HepG2 (cell line): ENCODE data around the gene MAEA. TPM values are rescaled to one million over a fixed set of nuclear protein-coding genes. Genes with fewer than 3 reads are reported as not detected.
A peak's percentile ranks its signal among the peaks of the same experiment; 100 is the strongest.

Experiments used
- ELF4 ChIP-seq: sonication (generic); formaldehyde crosslinking; IDR thresholded peaks from 2 replicates; pipeline ENCODE4 v1.5.0; 2020; ENCODE audit warnings: missing genetic modification reagents, mild to moderate bottlenecking, moderate library complexity, borderline replicate concordance
- EP300 ChIP-seq, 3 experiments: sonication (generic) in 1 of 3; formaldehyde crosslinking in 1 of 3; IDR thresholded peaks; 2 replicates each; pipeline versions ENCODE4 v1.5.1 to v1.6.1; 2011 to 2020; ENCODE audit warnings: low read depth in 2 of 3, low read length in 2 of 3, borderline replicate concordance in 1 of 3, improper control_type of control experiment in 1 of 3, mild to moderate bottlenecking in 1 of 3, missing genetic modification reagents in 1 of 3, moderate library complexity in 1 of 3
- FOSL2 ChIP-seq: sonication (generic); formaldehyde crosslinking; IDR thresholded peaks from 2 replicates; pipeline ENCODE4 v1.4.0; 2020; ENCODE audit warnings: missing genetic modification reagents
- FUBP1 ChIP-seq: sonication (generic); formaldehyde crosslinking; IDR thresholded peaks from 2 replicates; pipeline ENCODE4 v1.5.1; 2020; ENCODE audit warnings: missing genetic modification reagents, mild to moderate bottlenecking, borderline replicate concordance
- HOMEZ ChIP-seq: IDR thresholded peaks from 2 replicates; pipeline ENCODE4 v1.6.1; 2016; ENCODE audit warnings: low read depth
- MIER2 ChIP-seq: IDR thresholded peaks from 2 replicates; pipeline ENCODE4 v1.6.1; 2016; ENCODE audit warnings: missing biosample characterization, missing genetic modification reagents
- MXD1 ChIP-seq: sonication (generic); formaldehyde crosslinking; IDR thresholded peaks from 2 replicates; pipeline ENCODE4 v1.4.0; 2020; ENCODE audit warnings: mild to moderate bottlenecking, missing genetic modification reagents
- NFYB ChIP-seq: sonication (generic); formaldehyde crosslinking; IDR thresholded peaks from 2 replicates; pipeline ENCODE4 v1.4.0; 2020; ENCODE audit warnings: missing genetic modification reagents
- RBM39 ChIP-seq: fragments of 200-400 bp; formaldehyde crosslinking; IDR thresholded peaks from one replicate; pipeline ENCODE4 v1.6.1; 2018; ENCODE audit warnings: antibody characterized with exemption, mild to moderate bottlenecking, low read depth, low read length; ENCODE audit not compliant: poor library complexity, severe bottlenecking
- SALL1 ChIP-seq: sonication (generic); formaldehyde crosslinking; IDR thresholded peaks from 2 replicates; pipeline ENCODE4 v1.8.0; 2022; ENCODE audit warnings: mild to moderate bottlenecking, missing genetic modification reagents
- SMC3 ChIP-seq: IDR thresholded peaks from 2 replicates; pipeline ENCODE4 v1.6.1; 2011; ENCODE audit warnings: low read length, improper control_type of control experiment
- SNRNP70 ChIP-seq: fragments of 200-400 bp; formaldehyde crosslinking; IDR thresholded peaks from 2 replicates; pipeline ENCODE4 v1.6.1; 2017; ENCODE audit warnings: mild to moderate bottlenecking, low read depth, low read length, moderate library complexity
- SOX13 ChIP-seq, 3 experiments: fragments of 450-650 bp in 1 of 3; sonication (generic) in 1 of 3; formaldehyde crosslinking in 1 of 3; IDR thresholded peaks in 2 of 3; conservative IDR thresholded peaks in 1 of 3; 2 replicates each; pipeline versions ENCODE4 v1.5.0 to v1.6.1; 2016 to 2020; ENCODE audit warnings: antibody characterized with exemption in 1 of 3, mild to moderate bottlenecking in 1 of 3, missing compliant biosample characterization in 1 of 3, missing genetic modification reagents in 1 of 3, moderate library complexity in 1 of 3
- SP4 ChIP-seq: sonication (generic); formaldehyde crosslinking; IDR thresholded peaks from 2 replicates; pipeline ENCODE4 v1.8.1; 2023; ENCODE audit warnings: mild to moderate bottlenecking, missing genetic modification reagents
- TFDP2 ChIP-seq: sonication (generic); formaldehyde crosslinking; IDR thresholded peaks from 2 replicates; pipeline ENCODE4 v1.4.0; 2020; ENCODE audit warnings: missing genetic modification reagents
- TGIF2 ChIP-seq: IDR thresholded peaks from 2 replicates; pipeline ENCODE4 v1.6.1; 2016; ENCODE audit warnings: control low read depth, missing compliant biosample characterization
- TOE1 ChIP-seq: sonication (generic); formaldehyde crosslinking; IDR thresholded peaks from 2 replicates; pipeline ENCODE4 v1.4.0; 2020; ENCODE audit warnings: mild to moderate bottlenecking, missing genetic modification reagents
- ZNF432 ChIP-seq: sonication (generic); formaldehyde crosslinking; IDR thresholded peaks from 2 replicates; pipeline ENCODE4 v1.5.0; 2020; ENCODE audit warnings: missing genetic modification reagents, mild to moderate bottlenecking, borderline replicate concordance
- ZNF616 ChIP-seq: sonication (generic); formaldehyde crosslinking; IDR thresholded peaks from 2 replicates; pipeline ENCODE4 v1.5.0; 2020; ENCODE audit warnings: low read depth, mild to moderate bottlenecking, missing genetic modification reagents
- ZNF776 ChIP-seq: sonication (generic); formaldehyde crosslinking; IDR thresholded peaks from 2 replicates; pipeline ENCODE4 v1.4.0; 2020; ENCODE audit warnings: mild to moderate bottlenecking, missing genetic modification reagents
- ZNF816 ChIP-seq: sonication (generic); formaldehyde crosslinking; IDR thresholded peaks from 2 replicates; pipeline ENCODE4 v1.8.0; 2022; ENCODE audit warnings: missing genetic modification reagents, mild to moderate bottlenecking, borderline replicate concordance
- ZSCAN9 ChIP-seq: IDR thresholded peaks from 2 replicates; pipeline ENCODE4 v1.6.1; 2016; ENCODE audit warnings: borderline replicate concordance
- polyA plus RNA-seq, 8 experiments: library from polyadenylated mRNA; depleted of rRNA in 3 of 8; stranded (reverse) in 7 of 8; unstranded in 1 of 8; fragments of >200 nt; fragmentation: Illumina TruSeq in 4 of 8; extraction: Trizol in 4 of 8; gene quantifications; 2 replicates each; pipeline versions ENCODE4 v1.2.1 to v1.2.3, GENCODE V29; 2011 to 2016; ENCODE audit warnings: low read depth in 4 of 8, missing spikeins in 1 of 8, mixed read lengths in 1 of 8; ENCODE audit not compliant: insufficient read depth in 1 of 8
- total RNA-seq, 5 experiments: library from RNA; depleted of rRNA; stranded (reverse); fragments of >200 nt; fragmentation: Illumina TruSeq; extraction: Trizol; gene quantifications; 2 replicates each; pipeline ENCODE4 v1.2.3, GENCODE V29; 2016; ENCODE audit warnings: low read depth in 1 of 5

The MAEA gene
- total and polyA plus RNA-seq, 2 of the 13 experiments (the other 11 are each of a cell fraction or from before 2014, with no cell fraction given), result 52.0 to 57.1 TPM

- 0 out of 4 replicates have a peak, but pooled peaks of 1 of the 2 experiments have one; percentile 16 for TF ChIP-seq EP300 (IDR thresholded peaks at IDR 0.05; ENCODE audit: low read depth in 2 of 2, low read length in 2 of 2)
- TF ChIP-seq EP300 (CRISPR knock-in tag; IDR thresholded peaks at IDR 0.05; ENCODE audit: borderline replicate concordance), result no peak
- TF ChIP-seq SMC3, result no peak
- TF ChIP-seq TFDP2 (CRISPR knock-in tag), result peak; percentile 96
- TF ChIP-seq TOE1, result 0 out of 2 replicates have a peak, but pooled peaks have one; percentile 50
- TF ChIP-seq ZNF816 (CRISPR knock-in tag), result no peak
- TF ChIP-seq MXD1 (CRISPR knock-in tag), result peak; percentile 70; the same call in 1 of the 2 replicates
- TF ChIP-seq ZNF776 (CRISPR knock-in tag), result no peak; the same call in 1 of the 2 replicates
- 0 out of 2 replicates have a peak, but pooled peaks have one; percentile 13 for TF ChIP-seq SOX13 (IDR thresholded peaks at IDR 0.05)
- no peak; a peak in 1 of 4 replicates for TF ChIP-seq SOX13 (CRISPR knock-in tag; conservative IDR thresholded peaks at IDR 0.05 in 1 of 2, IDR thresholded peaks at IDR 0.05 in 1 of 2)
- no peak for TF ChIP-seq ELF4
- no peak for TF ChIP-seq ZNF432 (CRISPR knock-in tag)
- TF ChIP-seq FUBP1, result no peak
- TF ChIP-seq SALL1, result peak; percentile 66
- TF ChIP-seq RBM39, result peak; percentile 81
- peak; percentile 64; the same call in 1 of the 2 replicates for TF ChIP-seq ZSCAN9 (CRISPR knock-in tag)
- TF ChIP-seq HOMEZ (CRISPR knock-in tag), result no peak
- TF ChIP-seq ZNF616 (CRISPR knock-in tag), result 0 out of 2 replicates have a peak, but pooled peaks have one; percentile 31
- peak; percentile 80 for TF ChIP-seq SP4 (CRISPR knock-in tag)
- TF ChIP-seq NFYB (CRISPR knock-in tag), result peak; percentile 95
- TF ChIP-seq SNRNP70, result no peak
- TF ChIP-seq TGIF2 (CRISPR knock-in tag), result peak; percentile 73; the same call in 1 of the 2 replicates
- TF ChIP-seq MIER2, result no peak
- peak; percentile 41; the same call in 1 of the 2 replicates for TF ChIP-seq FOSL2
Observed at GRCh38 chr4:1289207-1290164, at the start of gene MAEA (continued).
